ENCODE measurements around the gene BLTP2.

The BLTP2 gene

DNA sequence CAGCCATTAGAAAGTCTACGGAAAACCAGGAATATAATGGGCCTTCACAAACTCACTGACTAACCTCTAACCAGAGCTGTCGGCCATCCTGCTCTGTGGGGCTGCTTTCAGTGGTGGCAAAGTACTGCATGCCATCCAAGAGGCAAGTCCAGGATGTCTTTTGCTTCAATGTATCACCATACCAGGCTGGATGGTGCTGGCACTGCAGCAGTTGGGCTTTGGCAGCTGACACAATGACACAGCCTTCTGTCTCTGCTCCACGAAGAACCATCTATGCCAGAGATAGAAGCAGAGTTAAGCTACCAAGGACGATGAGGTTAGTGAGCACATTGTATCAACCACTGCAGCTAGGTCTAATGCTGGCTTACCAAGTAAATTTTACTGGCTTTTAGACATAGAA, 21.3 kb downstream of the BLTP2 start (continued):
- TF ChIP-seq ZNF354C (tag by site-specific recombination; IDR thresholded peaks at IDR 0.05; ENCODE audit: borderline replicate concordance, low read depth) (no peak), ZNF707 (tag by site-specific recombination; IDR thresholded peaks at IDR 0.05) (no peak), YY1 (tag by site-specific recombination; IDR thresholded peaks at IDR 0.05) (no peak), ZNF138 (tag by site-specific recombination; IDR thresholded peaks at IDR 0.05; ENCODE audit: borderline replicate concordance) (no peak), ZNF514 (tag by site-specific recombination; IDR thresholded peaks at IDR 0.05) (no peak), BCL11B (tag by site-specific recombination; IDR thresholded peaks at IDR 0.05; ENCODE audit: low read depth) (no peak), ZFP69B (tag by site-specific recombination; IDR thresholded peaks at IDR 0.05) (no peak), KLF9 (tag by site-specific recombination; IDR thresholded peaks at IDR 0.05; ENCODE audit: low read depth) (no peak), ZBTB7A (tag by site-specific recombination; IDR thresholded peaks at IDR 0.05; ENCODE audit: low read depth) (no peak)

- ChIA-PET CTCF (interaction anchor here (1.6 to 2.2 kb wide), 2 partner anchors 10 to 74 kb away, joined by 4 to 8 read pairs; no protein-coding TSS in a partner anchor), POLR2A (interaction anchor here (3.0 kb wide), 1 partner anchor 22 kb away, joined by 13 read pairs; the partner anchor contains the start of gene BLTP2)
- peaks cover 74 to 98% of the 10 kb centered on the region in 2 experiments for H3K36me3 ChIP-seq (ENCODE audit: control insufficient read depth in 2 of 2, insufficient read depth in 1 of 2, low read length in 2 of 2)
- H3K27ac ChIP-seq (ENCODE audit: extremely low read depth, low read depth, low read length) = no peak overlapping the region
- H3K9me3 ChIP-seq (ENCODE audit: control insufficient read depth, insufficient read depth, low read depth, low read length) = no peaks in the 10 kb centered on the region
- no peak overlapping the region for H3K4me3 ChIP-seq (ENCODE audit: low read depth, low read length)
- TF ChIP-seq PRDM1 (tag by site-specific recombination; IDR thresholded peaks at IDR 0.05) (no peak), OSR2 (tag by site-specific recombination; IDR thresholded peaks at IDR 0.05) (no peak), ZNF768 (tag by site-specific recombination; IDR thresholded peaks at IDR 0.05) (no peak), ZFHX2 (tag by site-specific recombination; conservative IDR thresholded peaks at IDR 0.05) (no peak), MEIS1 (CRISPR knock-in tag; IDR thresholded peaks at IDR 0.05; ENCODE audit: borderline replicate concordance) (no peak)
- H3K4me1 ChIP-seq (ENCODE audit: control insufficient read depth, insufficient read depth, low read length) = no peaks in the 10 kb centered on the region
Measured at GRCh38 chr17:28622186-28622585, 22.8 kb downstream of the BLTP2 start.

DNA sequence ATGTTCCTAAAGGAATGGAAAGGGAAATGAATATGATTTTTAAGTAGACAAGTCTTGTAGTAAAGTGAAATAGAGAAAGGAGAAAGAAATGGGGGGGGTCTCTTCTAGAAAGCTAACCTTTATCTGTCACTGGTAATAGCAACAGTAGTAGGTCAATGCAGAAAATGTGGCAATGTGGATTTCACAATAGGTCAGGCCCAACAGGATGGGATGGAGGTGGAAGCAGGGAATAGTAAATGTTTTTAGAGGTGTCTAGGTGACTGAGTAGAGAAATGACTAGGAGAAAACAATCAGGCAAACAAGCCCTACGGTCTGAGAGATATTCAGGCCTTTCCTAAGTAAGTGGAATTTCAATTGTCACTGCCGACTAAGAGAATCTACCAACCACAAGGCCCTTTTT, 24.9 kb downstream of the BLTP2 start:
- H3K4me1 ChIP-seq (ENCODE audit: control insufficient read depth, insufficient read depth, low read length) = no peaks in the 10 kb centered on the region
- no peak overlapping the region for H3K4me3 ChIP-seq (ENCODE audit: low read depth, low read length)
- CTCF ChIA-PET = interaction anchor here (0.7 to 2.1 kb wide), 2 partner anchors 24 to 107 kb away, joined by 3 to 8 read pairs; partner anchors contain the start of gene BLTP2
- H3K27ac ChIP-seq (ENCODE audit: extremely low read depth, low read depth, low read length) = 0 out of 2 replicates have a peak overlapping the region, but pooled peaks have one; percentile 2
- no peaks in the 10 kb centered on the region for H3K9me3 ChIP-seq (ENCODE audit: control insufficient read depth, insufficient read depth, low read depth, low read length)
- POLR2A ChIA-PET = no interaction called here
- peaks cover 80 to 100% of the 10 kb centered on the region in 2 experiments for H3K36me3 ChIP-seq (ENCODE audit: control insufficient read depth in 2 of 2, insufficient read depth in 1 of 2, low read length in 2 of 2)
- TF ChIP-seq ZNF10 (tag by site-specific recombination; IDR thresholded peaks at IDR 0.05) = no peak
- no peak for TF ChIP-seq ZNF585B (tag by site-specific recombination; IDR thresholded peaks at IDR 0.05)
- no peak for TF ChIP-seq ZNF621 (tag by site-specific recombination; IDR thresholded peaks at IDR 0.05)
- no peak for TF ChIP-seq TSHZ1 (tag by site-specific recombination; IDR thresholded peaks at IDR 0.05; ENCODE audit: borderline replicate concordance)
- TF ChIP-seq ZNF221 (tag by site-specific recombination; IDR thresholded peaks at IDR 0.05; ENCODE audit: borderline replicate concordance) = no peak
- no peak for TF ChIP-seq ZNF391 (tag by site-specific recombination; IDR thresholded peaks at IDR 0.05; ENCODE audit: borderline replicate concordance, low read depth)
- no peak for TF ChIP-seq ZBTB26 (tag by site-specific recombination; optimal IDR thresholded peaks at IDR 0.05)
- no peak for TF ChIP-seq ZBTB49 (tag by site-specific recombination; IDR thresholded peaks at IDR 0.05; ENCODE audit: low read depth)
- TF ChIP-seq ZNF544 (tag by site-specific recombination; IDR thresholded peaks at IDR 0.05) = no peak
- no peak for TF ChIP-seq ZNF394 (tag by site-specific recombination; IDR thresholded peaks at IDR 0.05; ENCODE audit: borderline replicate concordance)
- no peak for TF ChIP-seq ZNF670 (tag by site-specific recombination; IDR thresholded peaks at IDR 0.05; ENCODE audit: low read depth)
